H1 (cell line): ENCODE results near the gene CPLX1. TPM values are rescaled to one million over a fixed set of nuclear protein-coding genes. Genes with fewer than 3 reads are reported as not detected.

Source experiments
- CTCF ChIA-PET: fragments of 300-600 bp; sonication (Branson Sonifier 250); formaldehyde crosslinking; loops from one replicate; lab custom pipeline; 2021; ENCODE audit not compliant: partially characterized antibody; lab: Charles Lee
- POLR2A ChIA-PET: fragments of 300-600 bp; sonication (Branson Sonifier 250); formaldehyde crosslinking; loops from one replicate; lab custom pipeline; 2021; ENCODE audit warnings: inconsistent platforms; ENCODE audit not compliant: partially characterized antibody; lab: Charles Lee
- DNase-seq, 2 experiments: peaks; one replicate each; pipeline versions ENCODE4 v3.0.0 to v3.0.0-alpha.2; 2010 to 2022; ENCODE audit warnings: low spot score in 2 of 2, low read depth in 1 of 2, mixed read lengths in 1 of 2
- FAIRE-seq: peaks from 2 replicates; lab custom pipeline; 2011; peaks lifted over from hg19 to GRCh38; lab: Jason Lieb, UNC
- H2AFZ ChIP-seq: 2 replicates; pipeline ENCODE4 v1.8.1; 2012; ENCODE audit warnings: low read length, inconsistent platforms
- H2AK5ac ChIP-seq: 2 replicates; pipeline ENCODE4 v1.6.1; 2013; ENCODE audit warnings: low read depth, low read length
- H2BK120ac ChIP-seq: replicated peaks from 2 replicates; pipeline ENCODE3; 2013; ENCODE audit warnings: low read depth, low read length, inconsistent platforms
- H2BK12ac ChIP-seq: 2 replicates; pipeline ENCODE4 v1.6.1; 2013; ENCODE audit warnings: low read depth, low read length
- H2BK15ac ChIP-seq: 2 replicates; pipeline ENCODE4 v1.6.1; 2013; ENCODE audit warnings: low read length
- H2BK20ac ChIP-seq: 2 replicates; pipeline ENCODE4 v1.6.1; 2013; ENCODE audit warnings: low read length
- H2BK5ac ChIP-seq: 2 replicates; pipeline ENCODE4 v1.6.1; 2013; ENCODE audit warnings: low read depth, low read length
- H3K14ac ChIP-seq: 2 replicates; pipeline ENCODE4 v1.6.1; 2013; ENCODE audit warnings: inconsistent platforms; ENCODE audit not compliant: insufficient read length
- H3K18ac ChIP-seq: 2 replicates; pipeline ENCODE4 v1.6.1; 2013; ENCODE audit warnings: low read length; ENCODE audit errors: extremely low read depth
- H3K23ac ChIP-seq: 2 replicates; pipeline ENCODE4 v1.6.1; 2013; ENCODE audit warnings: inconsistent platforms; ENCODE audit not compliant: insufficient read length
- H3K23me2 ChIP-seq: 2 replicates; pipeline ENCODE4 v1.6.1; 2013; ENCODE audit warnings: low read depth, low read length
- H3K27ac ChIP-seq: 2 replicates; pipeline ENCODE4 v1.6.1; 2011; ENCODE audit warnings: low read depth, low read length, inconsistent platforms
- H3K27me3 ChIP-seq, 4 experiments: replicated peaks in 1 of 4; 1 replicate in 1 of 4; 2 replicates in 3 of 4; pipeline versions ENCODE4 v1.6.1 to v1.8.1; 2011 to 2013; ENCODE audit warnings: low read length in 3 of 4, mild to moderate bottlenecking in 3 of 4, inconsistent platforms in 2 of 4, mixed read lengths in 2 of 4, moderate library complexity in 1 of 4; ENCODE audit not compliant: control insufficient read depth in 3 of 4, insufficient read depth in 3 of 4; ENCODE audit errors: extremely low read depth in 1 of 4
- H3K36me3 ChIP-seq, 4 experiments: 2 replicates each; pipeline versions ENCODE4 v1.6.1 to v1.8.1; 2011 to 2013; ENCODE audit warnings: mild to moderate bottlenecking in 4 of 4, low read length in 3 of 4, moderate library complexity in 2 of 4, control low read depth in 1 of 4, inconsistent platforms in 1 of 4; ENCODE audit not compliant: insufficient read depth in 4 of 4, control insufficient read depth in 2 of 4
- H3K4ac ChIP-seq: replicated peaks from 2 replicates; pipeline ENCODE3; 2013; ENCODE audit warnings: low read length, low read depth, mixed read lengths, inconsistent platforms; ENCODE audit not compliant: insufficient read length
- H3K4me1 ChIP-seq, 4 experiments: replicated peaks in 1 of 4; 1 replicate in 1 of 4; 2 replicates in 3 of 4; pipeline versions ENCODE4 v1.6.1 to v1.8.1; 2011 to 2013; ENCODE audit warnings: low read length in 3 of 4, inconsistent platforms in 2 of 4, mixed read lengths in 1 of 4; ENCODE audit not compliant: insufficient read depth in 4 of 4, control insufficient read depth in 3 of 4
- H3K4me2 ChIP-seq, 2 experiments: 2 replicates each; pipeline versions ENCODE4 v1.6.1 to v1.8.1; 2011 to 2013; ENCODE audit warnings: low read depth in 2 of 2, low read length in 2 of 2, control low read depth in 1 of 2, inconsistent platforms in 1 of 2, mild to moderate bottlenecking in 1 of 2; ENCODE audit not compliant: insufficient read depth in 1 of 2
- H3K4me3 ChIP-seq, 4 experiments: fragments of 200-600, 300-600 bp in 1 of 4; sonication (generic), shearing (Covaris generic), sonication (Bioruptor Twin) in 1 of 4; 2 replicates each; pipeline versions ENCODE4 v1.5.1 to v1.8.1; 2011 to 2016; ENCODE audit warnings: low read length in 4 of 4, low read depth in 3 of 4, control low read depth in 2 of 4, inconsistent platforms in 2 of 4, mild to moderate bottlenecking in 2 of 4, mixed read lengths in 1 of 4, moderate library complexity in 1 of 4; ENCODE audit not compliant: insufficient read depth in 2 of 4; ENCODE audit errors: extremely low read depth in 1 of 4
- H3K56ac ChIP-seq: replicated peaks from 2 replicates; pipeline ENCODE3; 2013; ENCODE audit warnings: low read depth, mild to moderate bottlenecking, mixed read lengths, low read length, inconsistent platforms; ENCODE audit not compliant: insufficient read length
- H3K79me1 ChIP-seq: 2 replicates; pipeline ENCODE4 v1.6.1; 2013; ENCODE audit warnings: low read depth, low read length, control low read depth
- H3K79me2 ChIP-seq, 2 experiments: 2 replicates each; pipeline versions ENCODE4 v1.6.1 to v1.8.1; 2012 to 2013; ENCODE audit warnings: low read length in 2 of 2, mild to moderate bottlenecking in 2 of 2, inconsistent platforms in 1 of 2; ENCODE audit not compliant: insufficient read depth in 2 of 2, control insufficient read depth in 1 of 2
- H3K9ac ChIP-seq, 4 experiments: replicated peaks in 1 of 4; 1 replicate in 1 of 4; 2 replicates in 3 of 4; pipeline versions ENCODE4 v1.6.1 to v1.8.1; 2011 to 2013; ENCODE audit warnings: low read depth in 3 of 4, low read length in 3 of 4, control low read depth in 2 of 4, mild to moderate bottlenecking in 2 of 4, moderate library complexity in 2 of 4, inconsistent platforms in 1 of 4; ENCODE audit errors: extremely low read depth in 1 of 4
- H3K9me3 ChIP-seq, 2 experiments: 2 replicates each; pipeline versions ENCODE4 v1.6.1 to v1.8.1; 2012 to 2013; ENCODE audit warnings: mild to moderate bottlenecking in 2 of 2, moderate library complexity in 2 of 2, control low read depth in 1 of 2, inconsistent platforms in 1 of 2, low read depth in 1 of 2, low read length in 1 of 2, mixed read lengths in 1 of 2; ENCODE audit not compliant: insufficient read depth in 2 of 2
- H4K20me1 ChIP-seq, 2 experiments: replicated peaks in 1 of 2; 2 replicates each; pipeline versions ENCODE3 to v1.8.1; 2011 to 2013; ENCODE audit warnings: inconsistent platforms in 2 of 2, low read length in 2 of 2, mild to moderate bottlenecking in 1 of 2; ENCODE audit not compliant: insufficient read depth in 2 of 2, control insufficient read depth in 1 of 2
- H4K5ac ChIP-seq: 2 replicates; pipeline ENCODE4 v1.6.1; 2013; ENCODE audit warnings: low read length, low read depth, mixed read lengths, inconsistent platforms; ENCODE audit not compliant: insufficient read length
- H4K8ac ChIP-seq: 2 replicates; pipeline ENCODE4 v1.8.0; 2013; ENCODE audit warnings: mild to moderate bottlenecking, moderate library complexity, low read length, inconsistent platforms; ENCODE audit not compliant: insufficient read depth; ENCODE audit errors: extremely low read depth
- H4K91ac ChIP-seq: replicated peaks from 2 replicates; pipeline ENCODE3; 2013; ENCODE audit warnings: low read length, mixed read lengths, inconsistent platforms; ENCODE audit not compliant: insufficient read length
- ATF3 ChIP-seq: IDR thresholded peaks from 2 replicates; pipeline ENCODE4 v1.6.1; 2011; ENCODE audit warnings: low read depth, mild to moderate bottlenecking, low read length; ENCODE audit not compliant: insufficient read depth
- CBX8 ChIP-seq: fragments of 300-800, 300-1000 bp; sonication (generic); IDR thresholded peaks from 2 replicates; pipeline ENCODE4 v1.7.1; 2016; ENCODE audit warnings: low read depth, low read length, borderline replicate concordance
- CHD1 ChIP-seq: IDR thresholded peaks from 2 replicates; pipeline ENCODE4 v1.6.1; 2012; ENCODE audit warnings: low read depth, low read length, improper control_type of control experiment
- EZH2 ChIP-seq: fragments of 200-600 bp; sonication (generic); IDR thresholded peaks from 2 replicates; pipeline ENCODE4 v1.7.1; 2012; ENCODE audit warnings: low read depth, mild to moderate bottlenecking, moderate library complexity, low read length, inconsistent platforms; ENCODE audit not compliant: severe bottlenecking
- KDM1A ChIP-seq: fragments of 200-600, 300-600 bp; sonication (generic); IDR thresholded peaks from 2 replicates; pipeline ENCODE4 v1.7.1; 2016; ENCODE audit warnings: mild to moderate bottlenecking, low read length, borderline replicate concordance
- POLR2A ChIP-seq, 2 experiments: IDR thresholded peaks; 1 replicate in 1 of 2; 2 replicates in 1 of 2; pipeline ENCODE4 v1.6.1; 2011; ENCODE audit warnings: low read depth in 2 of 2, low read length in 2 of 2, mild to moderate bottlenecking in 2 of 2; ENCODE audit errors: control extremely low read depth in 1 of 2
- TBP ChIP-seq: IDR thresholded peaks from 2 replicates; pipeline ENCODE4 v1.6.1; 2011; ENCODE audit warnings: low read depth, low read length, improper control_type of control experiment
- TCF12 ChIP-seq: IDR thresholded peaks from 2 replicates; pipeline ENCODE4 v1.6.1; 2011; ENCODE audit warnings: low read depth, mild to moderate bottlenecking, low read length
- USF2 ChIP-seq: IDR thresholded peaks from 2 replicates; pipeline ENCODE4 v1.6.1; 2011; ENCODE audit warnings: low read length, improper control_type of control experiment
- WGBS, 2 experiments: shearing (Covaris generic) in 1 of 2; methylation state at CpG; one replicate each; pipeline versions ENCODE4 v1.1.6 to v1.1.7; 2013 to 2015; ENCODE audit warnings: low lambda C conversion rate in 2 of 2, mixed read lengths in 2 of 2, inconsistent platforms in 1 of 2, low coverage in 1 of 2, missing lambda C conversion rate in 1 of 2; ENCODE audit not compliant: insufficient replicate concordance in 2 of 2, insufficient coverage in 1 of 2, insufficient read length in 1 of 2; ENCODE audit errors: extremely low coverage in 1 of 2, missing lambda C conversion rate in 1 of 2; 5-methylcytosine and 5-hydroxymethylcytosine counted together
- polyA plus RNA-seq, 7 experiments: library from polyadenylated mRNA; depleted of rRNA in 3 of 7; stranded (reverse) in 5 of 7; unstranded in 2 of 7; fragments of >200 nt in 5 of 7; fragments of 200-250 nt in 2 of 7; gene quantifications; 1 replicate in 5 of 7; 2 replicates in 1 of 7; 4 replicates in 1 of 7; pipeline versions ENCODE4 v1.2.1 to v1.2.3, GENCODE V29; 2011 to 2013; ENCODE audit warnings: missing spikeins in 2 of 7, mixed read lengths in 2 of 7
- total RNA-seq: library from RNA; stranded (reverse); fragmentation: NEBNext Ultra II Directional; extraction: Animal tissue kit (Norgen Biotek cat#: 25700); gene quantifications from 2 replicates; pipeline ENCODE4 v1.2.1, GENCODE V29; 2021

CPLX1 gene
- total and polyA plus RNA-seq, 2 of the 8 experiments (the other 6 are each of a cell fraction or from before 2014, with no cell fraction given) = 0.32 to 0.56 TPM

- H3K36me3 ChIP-seq = peaks cover 5 to 22% (median 17%) of the 10 kb centered on the region in 4 experiments
- WGBS, 2 experiments = 96% methylated on average over 31 of the region's 31 CpGs; no CpG with 5 or more reads in 1 of the 2 experiments
- no peak for DNase-seq
Measured at GRCh38 chr4:858831-859451, 33.0 kb upstream of the CPLX1 start.

More at GRCh38 chr4:858831-859451, 33.0 kb upstream of the CPLX1 start:
- no peak overlapping the region for H2BK12ac ChIP-seq
- no peak overlapping the region for H2AK5ac ChIP-seq
- CTCF ChIA-PET = interaction anchor here (0.5 to 0.9 kb wide), 3 partner anchors 37 to 119 kb away, joined by 3 to 5 read pairs (median 3); no protein-coding TSS in a partner anchor
- peak overlapping the region; percentile 51; the same call in 1 of the 2 replicates for H4K8ac ChIP-seq
- H3K79me1 ChIP-seq = no peaks in the 10 kb centered on the region
- H2BK120ac ChIP-seq = no peak overlapping the region
- H2BK20ac ChIP-seq = no peak overlapping the region
- H2BK5ac ChIP-seq = no peak overlapping the region
- H3K9me3 ChIP-seq = no peaks in the 10 kb centered on the region
- no peak overlapping the region for H3K56ac ChIP-seq
- no peak overlapping the region for H3K4ac ChIP-seq
- H3K18ac ChIP-seq = no peak overlapping the region
- H4K5ac ChIP-seq = no peak overlapping the region
- H4K91ac ChIP-seq = no peak overlapping the region
- H2BK15ac ChIP-seq = no peak overlapping the region
- no peaks in the 10 kb centered on the region for H3K27me3 ChIP-seq
- POLR2A ChIA-PET = no interaction called here
- no peak overlapping the region for H3K9ac ChIP-seq
- H3K23me2 ChIP-seq = no peaks in the 10 kb centered on the region
- H3K27ac ChIP-seq = no peak overlapping the region
- no peak overlapping the region for H3K23ac ChIP-seq
- no peak overlapping the region for H3K4me3 ChIP-seq
- no peaks in the 10 kb centered on the region for H3K4me1 ChIP-seq
- no peak overlapping the region for H3K14ac ChIP-seq
- FAIRE-seq = no peak
- no peak overlapping the region for H3K4me2 ChIP-seq
- peaks cover 0 to 2% of the 10 kb centered on the region in 2 experiments for H4K20me1 ChIP-seq
- TF ChIP-seq POLR2A (IDR thresholded peaks at IDR 0.05; ENCODE audit: control extremely low read depth in 1 of 2, low read depth in 2 of 2, low read length in 2 of 2) (no peak), KDM1A (no peak), CHD1 (no peak), ATF3 (no peak), TCF12 (no peak), EZH2 (no peak), USF2 (no peak), CBX8 (no peak), TBP (no peak)
- H3K79me2 ChIP-seq = no peaks in the 10 kb centered on the region
- H2AFZ ChIP-seq = no peak overlapping the region
